HG02798 (cell line): Measurements from ENCODE around the gene FGFBP3.
"Not testable (repeated sequence)": the region's sequence is repeated elsewhere in the genome, so short reads cannot be mapped to it uniquely, and the experiment has no call there.

Experiments used
- ATAC-seq: cut with Tn5 transposase; IDR thresholded peaks from one replicate; pipeline ENCODE4 v1.9.1; 2021; ENCODE audit warnings: mild to moderate bottlenecking; ENCODE audit not compliant: unreplicated experiment, poor library complexity

Gene FGFBP3

GRCh38 chr10:91901784-91902677, 7.3 kb downstream of the FGFBP3 start:
- ATAC-seq: no peak

DNA sequence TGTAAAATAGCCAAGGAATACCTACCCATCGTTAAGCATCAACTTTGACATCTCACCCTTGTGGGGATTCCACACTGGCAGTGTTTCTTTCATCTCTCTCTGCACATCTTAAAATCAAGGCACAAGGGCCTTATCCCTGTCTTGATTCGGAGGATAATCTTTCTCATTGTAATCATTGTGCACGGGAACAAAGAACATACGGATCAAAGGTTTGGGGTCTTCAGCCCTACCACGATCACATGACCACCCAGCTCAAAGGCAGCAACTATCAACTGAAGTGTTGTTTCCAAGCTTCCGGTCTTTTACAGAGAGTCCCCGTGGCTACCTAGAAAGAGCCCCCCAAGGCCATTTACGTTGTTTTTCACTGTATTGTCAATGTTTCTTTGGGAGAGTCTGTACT, 11.9 kb downstream of the FGFBP3 start:
- no peak for ATAC-seq

DNA sequence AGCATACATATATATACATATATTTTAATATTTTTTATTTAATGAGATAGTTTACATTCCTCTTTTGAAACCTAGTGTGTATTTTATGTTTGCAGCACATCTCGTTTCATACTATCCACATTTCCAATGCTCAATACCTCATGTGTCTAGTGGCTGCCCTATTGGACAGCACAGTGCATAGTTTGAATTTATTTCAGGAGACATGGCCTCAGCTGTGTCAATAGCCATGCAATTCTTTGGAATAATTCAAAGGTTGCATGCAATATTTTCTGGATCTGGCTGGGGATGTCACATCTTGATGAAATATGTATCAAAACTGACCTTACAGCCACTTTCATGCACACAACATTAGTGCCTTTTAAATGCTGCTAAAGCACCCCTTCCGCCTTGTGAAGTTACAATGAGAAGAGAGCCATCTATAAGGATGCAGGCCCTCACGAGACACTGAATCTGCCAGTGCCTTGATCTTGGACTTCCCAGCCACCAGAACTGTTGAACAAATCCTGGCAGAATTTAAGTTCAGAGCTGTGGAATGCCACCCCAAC, 13.0 kb downstream of the FGFBP3 start:
- ATAC-seq: no peak

- not testable (repeated sequence) for ATAC-seq
Measured at GRCh38 chr10:91894261-91894685, 15.0 kb downstream of the FGFBP3 start.

GRCh38 chr10:91893051-91893450, 16.2 kb downstream of the FGFBP3 start:
- no peak for ATAC-seq

- no peak for ATAC-seq
Measured at GRCh38 chr10:91891125-91892001, 17.9 kb downstream of the FGFBP3 start.

DNA sequence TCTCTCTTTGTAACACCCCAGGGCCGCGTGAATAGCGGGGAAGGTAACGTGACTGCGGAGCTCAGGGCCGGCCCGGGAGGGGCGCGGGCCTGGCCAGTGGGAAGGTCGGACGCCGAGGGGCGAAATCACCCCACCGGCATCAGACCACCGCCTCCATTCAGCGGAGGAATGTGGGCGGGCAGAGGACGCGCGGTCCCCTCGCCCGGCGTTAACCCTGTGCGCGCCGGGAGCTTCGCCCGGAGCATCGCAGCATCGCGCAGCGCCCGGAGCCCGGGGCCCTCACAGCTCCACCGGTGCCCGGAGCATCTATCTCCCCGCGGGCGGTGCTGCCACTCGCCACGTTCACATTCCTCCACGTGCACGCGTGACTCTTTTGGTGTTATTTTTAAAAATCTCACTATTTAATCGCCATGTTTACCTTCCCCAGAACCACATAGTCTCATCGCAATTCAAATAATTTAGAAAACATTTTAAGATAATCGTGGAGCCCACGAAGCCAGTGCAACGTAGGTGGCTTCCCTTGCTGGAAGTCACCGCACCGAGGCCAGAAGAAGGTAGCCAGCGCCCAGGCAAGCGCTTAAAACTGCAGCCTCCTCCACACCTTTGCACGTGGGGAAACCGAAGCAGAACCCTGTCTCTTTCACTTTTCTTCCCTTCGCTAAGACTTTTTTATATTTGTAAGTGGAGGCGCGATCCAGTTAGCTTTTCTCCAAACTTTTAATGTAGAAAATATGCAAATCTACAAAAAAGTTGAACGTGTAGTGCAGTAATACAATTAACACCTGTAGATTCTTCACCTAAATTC, 21.8 kb downstream of the FGFBP3 start:
- peak; percentile 60 for ATAC-seq

DNA sequence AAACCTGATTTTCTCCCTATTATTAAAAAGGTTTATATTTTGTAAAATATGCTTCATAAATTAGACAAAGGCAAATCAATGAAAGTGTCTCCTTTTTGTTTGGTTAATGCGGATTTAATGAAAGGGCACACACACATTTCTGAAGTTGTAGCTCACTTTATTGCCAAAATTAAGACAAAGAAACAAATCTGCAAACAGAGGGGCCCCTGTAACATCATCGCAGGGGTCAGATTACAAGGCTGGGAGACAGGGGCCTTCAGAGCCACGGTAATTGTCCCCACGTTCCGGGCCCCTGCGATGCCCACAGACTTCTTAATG, 22.4 kb downstream of the FGFBP3 start:
- no peak for ATAC-seq

DNA sequence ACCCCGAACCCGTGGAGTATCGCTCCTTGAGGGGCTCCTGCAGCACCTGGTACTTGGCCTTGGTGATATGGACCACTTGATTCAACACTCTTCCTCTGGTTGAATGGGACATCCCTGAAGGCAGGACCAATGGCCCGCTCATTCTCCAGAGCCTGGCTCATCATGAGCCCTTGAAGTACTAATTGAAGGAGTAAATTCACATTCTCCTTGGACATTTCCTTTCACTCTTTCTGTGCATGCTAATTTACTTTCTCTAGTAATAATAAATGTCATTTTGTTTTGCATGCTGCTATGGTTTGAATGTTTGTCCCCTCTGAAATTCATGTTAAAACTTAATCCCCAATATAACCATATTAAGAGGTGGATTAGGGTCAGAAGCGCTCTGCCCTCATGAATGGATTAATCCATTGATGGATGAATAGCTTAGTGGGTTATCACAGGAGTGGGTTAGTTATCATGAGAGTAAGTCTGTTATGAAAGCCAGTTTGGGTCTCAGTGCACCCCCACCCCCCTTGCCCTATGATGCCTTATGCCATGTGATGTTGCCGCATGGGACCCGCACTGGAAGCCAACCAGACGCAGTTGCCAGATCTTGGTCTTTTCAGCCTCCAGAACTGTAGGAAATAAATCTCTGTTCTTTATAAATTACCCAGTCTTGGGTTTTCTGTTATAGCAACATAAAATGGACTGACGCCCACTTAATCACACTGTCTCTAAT, 23.8 kb downstream of the FGFBP3 start:
- ATAC-seq: no peak

GRCh38 chr10:91884536-91884935, 24.8 kb downstream of the FGFBP3 start:
- no peak for ATAC-seq

DNA sequence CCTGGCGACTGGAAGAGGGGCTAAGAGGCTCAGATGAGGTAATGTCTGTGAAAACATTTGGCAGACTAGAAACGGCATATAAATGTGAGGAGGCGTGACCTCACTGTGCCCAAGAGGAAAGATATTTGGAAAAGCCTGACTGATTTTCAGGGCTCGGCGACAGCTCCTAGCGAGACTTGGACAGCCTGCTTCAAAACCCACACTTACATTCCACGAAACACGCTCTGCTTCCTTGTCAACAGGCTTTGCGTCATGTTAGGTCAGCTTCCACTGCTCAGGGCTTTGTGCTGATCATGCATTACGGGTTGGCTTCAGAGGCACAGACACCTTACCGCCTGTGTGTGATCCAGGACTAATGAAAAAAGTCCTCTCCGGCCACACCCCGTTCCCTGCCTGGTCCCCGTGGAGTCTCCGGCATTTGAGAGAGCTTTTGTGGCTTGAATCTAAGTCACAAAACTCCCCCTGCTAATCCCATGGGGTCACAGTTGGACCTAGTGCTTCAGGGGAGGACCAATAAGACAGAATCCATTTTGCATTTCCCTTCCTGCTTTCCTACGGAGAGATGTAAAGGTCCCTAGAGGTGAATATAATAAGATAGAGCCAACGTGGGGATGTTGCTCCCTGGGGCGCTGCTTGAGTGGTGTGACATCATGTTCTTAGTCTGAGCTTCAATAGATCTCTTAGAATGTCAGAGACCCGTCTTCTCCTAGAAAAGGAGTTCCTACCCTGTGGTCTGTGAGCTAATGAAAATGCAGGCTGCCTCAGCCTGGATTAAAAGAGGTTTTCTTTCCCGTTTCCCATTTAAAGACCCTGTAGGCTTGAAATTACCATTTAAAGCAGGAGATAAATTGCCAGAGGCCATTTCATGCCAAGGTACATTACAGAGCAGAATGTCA, 25.5 kb downstream of the FGFBP3 start:
- no peak for ATAC-seq

DNA sequence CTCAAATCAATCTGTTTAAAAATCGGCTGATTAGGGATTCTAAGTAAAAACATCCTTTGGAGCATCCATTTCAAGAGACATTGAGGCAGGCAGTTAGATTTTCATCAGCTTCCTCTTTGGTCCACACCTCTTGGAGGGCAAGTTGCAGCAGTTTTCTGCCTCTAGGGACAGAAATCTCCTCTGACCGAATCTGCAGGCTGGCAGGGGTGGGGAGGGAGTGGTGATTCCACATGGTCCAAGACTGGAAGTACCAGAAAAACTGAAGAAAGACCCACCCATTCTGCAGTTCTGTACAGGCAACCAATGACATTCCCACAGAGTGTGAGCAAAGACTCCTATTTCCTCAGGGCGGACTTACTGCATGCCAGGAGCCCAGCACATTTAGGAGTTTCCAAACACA, 29.0 kb downstream of the FGFBP3 start:
- no peak for ATAC-seq

DNA sequence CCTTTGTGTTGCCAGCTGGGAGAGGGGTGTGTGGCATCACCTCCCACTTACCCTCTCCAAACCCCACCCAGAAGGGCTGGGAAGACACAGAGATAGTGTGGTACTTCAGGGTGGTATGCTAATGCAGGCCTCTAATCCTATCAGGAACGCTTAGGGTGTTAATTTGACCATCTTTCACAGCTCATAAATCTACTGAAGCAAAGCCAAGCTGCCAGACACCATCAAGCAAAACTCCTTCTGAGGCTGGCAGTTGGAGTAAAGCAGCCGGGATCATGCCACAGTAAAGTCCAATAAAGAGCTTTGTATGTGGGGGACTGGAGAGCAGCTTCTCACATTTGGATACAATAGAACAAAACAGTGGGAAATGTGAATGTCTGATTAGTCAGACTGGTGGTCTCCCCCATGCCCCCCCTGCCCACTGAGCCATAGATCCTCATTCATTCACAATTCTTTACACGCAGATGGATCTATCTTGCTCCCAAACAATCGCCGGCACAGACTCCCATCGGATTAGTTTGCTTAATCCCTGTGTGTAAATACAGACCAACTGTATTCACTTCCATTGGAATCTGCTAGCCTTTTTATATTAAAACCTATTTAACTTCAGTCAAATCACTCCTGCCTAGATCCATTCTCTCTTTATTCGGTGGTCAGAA, 29.6 kb downstream of the FGFBP3 start:
- no peak for ATAC-seq

DNA sequence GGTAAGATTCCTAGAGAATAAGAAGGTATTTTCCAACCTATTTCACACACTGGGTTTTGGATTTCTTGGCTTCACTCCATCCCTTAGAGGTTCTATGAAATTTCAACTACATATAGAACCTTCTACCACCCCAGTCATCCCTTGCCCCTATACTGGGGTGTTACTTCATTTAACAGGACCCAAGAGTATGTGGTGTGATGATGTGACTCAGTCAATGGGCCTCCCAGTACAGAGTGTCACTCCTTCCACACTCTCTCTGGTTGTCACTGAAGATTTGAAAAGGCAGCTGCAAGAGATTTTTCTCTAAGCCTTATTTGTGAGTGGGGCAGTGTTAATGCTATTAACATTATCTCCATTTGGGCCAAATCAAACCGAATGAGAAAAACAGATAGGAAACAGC, 33.5 kb downstream of the FGFBP3 start:
- no peak for ATAC-seq

GRCh38 chr10:91875156-91875555, 34.1 kb downstream of the FGFBP3 start:
- ATAC-seq: no peak

DNA sequence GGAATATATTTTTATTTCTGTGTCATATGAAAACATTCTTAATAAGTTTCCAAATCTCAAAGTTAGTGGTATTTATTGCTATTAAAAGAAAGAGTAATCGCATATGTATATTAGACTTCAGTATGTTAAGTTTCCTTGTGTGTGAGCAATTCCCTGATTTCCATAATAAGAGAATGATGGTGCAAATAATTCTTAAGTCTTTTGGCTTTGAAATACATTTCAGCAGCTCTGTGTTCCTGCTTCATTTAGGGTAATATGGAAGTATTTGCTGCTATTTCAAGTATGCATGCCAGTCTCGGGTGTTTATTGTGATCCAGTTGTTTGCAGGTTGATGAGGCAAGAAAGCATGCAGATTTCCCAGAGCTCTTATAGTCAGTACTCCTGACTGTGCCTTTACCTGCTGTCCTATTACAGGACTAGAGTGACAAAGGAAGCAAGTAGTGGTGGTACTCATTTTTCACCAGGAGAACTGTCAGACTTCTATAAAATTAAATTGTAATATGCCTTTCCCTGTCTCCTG, 43.7 kb downstream of the FGFBP3 start:
- no peak for ATAC-seq

DNA sequence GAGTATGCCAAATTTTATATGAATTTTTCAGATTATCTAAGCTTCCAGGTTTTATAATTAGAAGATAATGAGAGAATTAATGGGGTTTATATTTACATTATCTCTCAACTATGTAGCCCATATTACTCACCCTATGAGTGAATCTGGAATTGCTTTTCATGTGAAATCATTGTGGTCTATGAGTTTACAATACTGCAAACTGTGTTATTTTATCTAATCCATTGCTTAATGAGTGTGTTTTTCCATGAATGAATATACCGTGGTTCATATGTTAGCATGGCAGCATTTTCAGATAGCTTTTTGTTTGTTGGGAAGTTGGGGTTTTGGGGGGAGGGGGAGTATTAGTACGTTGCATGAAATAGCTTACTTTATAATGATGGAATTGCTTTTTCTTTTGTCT, 44.5 kb downstream of the FGFBP3 start:
- ATAC-seq: no peak

GRCh38 chr10:91864099-91864498, 45.2 kb downstream of the FGFBP3 start:
- no peak for ATAC-seq
